Measurements from ENCODE around the gene AP5Z1.

Gene AP5Z1

DNA sequence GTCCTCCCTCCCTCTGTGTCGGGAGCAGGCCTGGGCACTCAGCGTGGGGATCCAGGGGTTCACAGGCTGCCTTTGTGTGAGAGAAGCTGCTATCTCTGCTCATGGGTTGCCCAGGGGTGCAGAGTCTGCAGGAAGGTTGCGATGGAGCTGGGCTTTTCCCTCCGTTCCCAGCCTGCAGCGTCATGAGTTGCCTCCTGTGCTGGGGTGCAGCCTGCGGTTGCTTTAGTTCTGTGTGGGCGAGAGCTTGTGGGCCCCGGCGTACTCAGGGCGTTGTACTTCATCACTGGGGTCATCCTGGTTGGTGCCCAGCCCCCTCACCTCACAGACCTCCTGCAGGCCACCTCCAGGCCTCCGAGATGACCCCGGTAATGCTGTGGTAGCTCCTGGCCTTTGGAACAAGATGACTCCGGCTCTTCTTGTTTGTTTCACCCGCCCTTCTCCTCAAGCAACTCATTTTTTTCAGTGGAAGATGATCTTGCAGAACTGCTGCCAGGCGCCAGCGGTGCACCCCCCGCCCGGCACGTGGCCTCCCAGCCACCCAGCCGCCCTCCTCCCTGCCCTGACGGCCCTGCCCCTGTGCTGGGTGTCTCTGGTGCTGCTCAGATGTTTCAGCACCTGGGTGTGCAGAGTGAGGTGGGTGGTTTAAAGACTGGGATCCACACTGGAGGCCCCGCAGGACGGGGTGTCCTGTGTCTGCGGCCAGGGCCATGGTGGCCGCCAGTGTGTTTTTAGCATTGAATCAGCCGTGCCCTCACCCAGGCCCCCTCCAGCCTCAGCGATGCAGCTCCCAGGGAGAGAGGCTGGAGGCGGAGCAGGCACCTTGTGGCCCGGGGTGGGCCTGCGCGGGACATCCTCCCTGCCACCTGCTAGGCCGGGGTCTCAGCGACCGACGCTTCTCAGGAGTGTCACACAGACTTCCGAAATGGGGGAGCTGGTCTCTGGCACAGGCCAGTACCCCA lies 7.2 kb downstream of the AP5Z1 start:
- no peak overlapping the region for H3K4me3 ChIP-seq (replicated peaks in 1 of 2; ENCODE audit: low read depth in 2 of 2, low read length in 2 of 2)
- no peak for DNase-seq (ENCODE audit: low read depth in 2 of 2)
- TF ChIP-seq, protein P1, sequence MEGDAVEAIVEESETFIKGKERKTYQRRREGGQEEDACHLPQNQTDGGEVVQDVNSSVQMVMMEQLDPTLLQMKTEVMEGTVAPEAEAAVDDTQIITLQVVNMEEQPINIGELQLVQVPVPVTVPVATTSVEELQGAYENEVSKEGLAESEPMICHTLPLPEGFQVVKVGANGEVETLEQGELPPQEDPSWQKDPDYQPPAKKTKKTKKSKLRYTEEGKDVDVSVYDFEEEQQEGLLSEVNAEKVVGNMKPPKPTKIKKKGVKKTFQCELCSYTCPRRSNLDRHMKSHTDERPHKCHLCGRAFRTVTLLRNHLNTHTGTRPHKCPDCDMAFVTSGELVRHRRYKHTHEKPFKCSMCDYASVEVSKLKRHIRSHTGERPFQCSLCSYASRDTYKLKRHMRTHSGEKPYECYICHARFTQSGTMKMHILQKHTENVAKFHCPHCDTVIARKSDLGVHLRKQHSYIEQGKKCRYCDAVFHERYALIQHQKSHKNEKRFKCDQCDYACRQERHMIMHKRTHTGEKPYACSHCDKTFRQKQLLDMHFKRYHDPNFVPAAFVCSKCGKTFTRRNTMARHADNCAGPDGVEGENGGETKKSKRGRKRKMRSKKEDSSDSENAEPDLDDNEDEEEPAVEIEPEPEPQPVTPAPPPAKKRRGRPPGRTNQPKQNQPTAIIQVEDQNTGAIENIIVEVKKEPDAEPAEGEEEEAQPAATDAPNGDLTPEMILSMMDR (IDR thresholded peaks at IDR 0.05; ENCODE audit: low read depth, low read length) = no peak

- H3K4me3 ChIP-seq (replicated peaks in 1 of 2; ENCODE audit: low read depth in 2 of 2, low read length in 2 of 2) = no peak overlapping the region
- no peak for DNase-seq (ENCODE audit: low read depth in 2 of 2)
- TF ChIP-seq, protein P1 (IDR thresholded peaks at IDR 0.05; ENCODE audit: low read depth, low read length) = no peak
These were observed 7.8 kb downstream of the AP5Z1 start for GRCh38 chr7:4783292-4783652.

- TF ChIP-seq, protein P1 (IDR thresholded peaks at IDR 0.05; ENCODE audit: low read depth, low read length) = no peak
- DNase-seq (ENCODE audit: low read depth in 2 of 2) = no peak
- H3K4me3 ChIP-seq (replicated peaks in 1 of 2; ENCODE audit: low read depth in 2 of 2, low read length in 2 of 2) = no peak overlapping the region
These were observed 8.4 kb downstream of the AP5Z1 start for GRCh38 chr7:4783762-4784351.

DNA sequence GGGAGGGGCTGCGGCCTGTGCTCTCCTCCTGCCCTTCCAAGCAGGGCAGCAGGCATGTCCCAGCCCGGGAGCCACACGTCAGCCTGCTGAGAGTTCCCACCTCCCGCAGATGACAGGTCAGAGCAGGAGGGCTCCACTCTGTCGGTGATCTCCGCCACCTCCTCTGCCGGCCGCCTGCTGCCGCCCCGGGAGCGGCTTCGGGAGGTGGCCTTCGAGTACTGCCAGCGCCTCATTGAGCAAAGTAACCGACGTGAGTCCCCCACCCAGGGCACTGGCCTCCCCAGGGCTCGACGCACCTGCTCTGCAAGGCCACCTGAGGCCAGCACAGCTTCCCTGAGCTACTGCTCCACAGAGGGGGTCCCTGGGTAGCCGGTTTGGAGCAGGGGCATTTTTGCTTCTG lies 9.4 kb downstream of the AP5Z1 start:
- DNase-seq (ENCODE audit: low read depth in 2 of 2) = no peak
- TF ChIP-seq, protein P1 (IDR thresholded peaks at IDR 0.05; ENCODE audit: low read depth, low read length) = no peak
- H3K4me3 ChIP-seq (replicated peaks in 1 of 2; ENCODE audit: low read depth in 2 of 2, low read length in 2 of 2) = no peak overlapping the region

DNA sequence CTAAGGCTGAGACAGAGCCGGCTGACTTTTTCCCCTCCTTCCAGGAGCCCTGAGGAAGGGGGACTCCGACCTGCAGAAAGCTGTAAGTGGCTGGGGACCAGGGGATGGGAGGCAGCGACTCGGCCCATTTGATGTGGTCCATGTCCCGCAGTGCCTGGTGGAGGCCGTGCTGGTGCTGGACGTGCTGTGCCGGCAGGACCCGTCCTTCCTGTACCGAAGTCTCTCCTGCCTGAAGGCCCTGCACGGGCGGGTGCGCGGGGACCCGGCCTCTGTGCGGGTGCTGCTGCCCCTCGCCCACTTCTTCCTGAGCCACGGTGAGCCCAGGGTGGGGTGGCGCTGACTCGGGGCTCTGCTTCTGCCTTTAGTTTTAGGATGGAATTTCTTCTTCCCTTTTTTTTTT lies 9.9 kb downstream of the AP5Z1 start:
- no peak overlapping the region for H3K4me3 ChIP-seq (replicated peaks in 1 of 2; ENCODE audit: low read depth in 2 of 2, low read length in 2 of 2)
- TF ChIP-seq, protein P1 (IDR thresholded peaks at IDR 0.05; ENCODE audit: low read depth, low read length) = no peak
- DNase-seq (ENCODE audit: low read depth in 2 of 2) = no peak

DNA sequence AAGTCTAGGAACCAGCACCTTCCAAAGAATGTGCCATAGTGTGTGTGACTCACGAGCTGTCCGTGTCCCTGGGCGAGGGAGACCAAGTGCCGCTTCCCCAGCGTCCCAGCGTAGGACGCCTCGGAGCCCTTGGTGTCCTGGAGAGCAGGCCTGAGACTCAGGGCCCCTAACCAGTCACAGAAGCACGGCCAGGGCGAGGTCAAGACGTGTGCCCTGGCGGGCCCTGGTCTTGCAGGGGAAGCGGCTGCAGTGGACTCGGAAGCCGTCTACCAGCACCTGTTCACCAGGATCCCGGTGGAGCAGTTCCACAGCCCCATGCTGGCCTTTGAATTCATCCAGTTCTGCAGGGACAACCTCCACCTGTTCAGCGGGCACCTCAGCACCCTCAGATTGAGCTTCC lies 10.6 kb downstream of the AP5Z1 start:
- no peak overlapping the region for H3K4me3 ChIP-seq (replicated peaks in 1 of 2; ENCODE audit: low read depth in 2 of 2, low read length in 2 of 2)
- TF ChIP-seq, protein P1 (IDR thresholded peaks at IDR 0.05; ENCODE audit: low read depth, low read length) = no peak
- DNase-seq (ENCODE audit: low read depth in 2 of 2) = no peak

Data from cardiac fibroblast (primary cell).